Activated naive CD8-positive, alpha-beta T cell (primary cell): Measurements from ENCODE around the gene PTPRN2.

Experiments used
- H3K27ac Mint-ChIP-seq: one replicate; pipeline ENCODE4 v1.8.0; 2021; ENCODE audit warnings: mixed read lengths
- H3K27me3 Mint-ChIP-seq: one replicate; pipeline ENCODE4 v1.8.0; 2021; ENCODE audit warnings: mixed read lengths
- H3K36me3 Mint-ChIP-seq: one replicate; pipeline ENCODE4 v1.8.0; 2021; ENCODE audit warnings: mixed read lengths
- H3K4me1 Mint-ChIP-seq: one replicate; pipeline ENCODE4 v1.8.0; 2021; ENCODE audit warnings: low read depth, mixed read lengths
- H3K4me3 Mint-ChIP-seq: one replicate; pipeline ENCODE4 v1.8.0; 2021; ENCODE audit warnings: mild to moderate bottlenecking, mixed read lengths
- H3K9me3 Mint-ChIP-seq: one replicate; pipeline ENCODE4 v1.8.0; 2021; ENCODE audit warnings: low read depth, mixed read lengths

PTPRN2 gene

DNA sequence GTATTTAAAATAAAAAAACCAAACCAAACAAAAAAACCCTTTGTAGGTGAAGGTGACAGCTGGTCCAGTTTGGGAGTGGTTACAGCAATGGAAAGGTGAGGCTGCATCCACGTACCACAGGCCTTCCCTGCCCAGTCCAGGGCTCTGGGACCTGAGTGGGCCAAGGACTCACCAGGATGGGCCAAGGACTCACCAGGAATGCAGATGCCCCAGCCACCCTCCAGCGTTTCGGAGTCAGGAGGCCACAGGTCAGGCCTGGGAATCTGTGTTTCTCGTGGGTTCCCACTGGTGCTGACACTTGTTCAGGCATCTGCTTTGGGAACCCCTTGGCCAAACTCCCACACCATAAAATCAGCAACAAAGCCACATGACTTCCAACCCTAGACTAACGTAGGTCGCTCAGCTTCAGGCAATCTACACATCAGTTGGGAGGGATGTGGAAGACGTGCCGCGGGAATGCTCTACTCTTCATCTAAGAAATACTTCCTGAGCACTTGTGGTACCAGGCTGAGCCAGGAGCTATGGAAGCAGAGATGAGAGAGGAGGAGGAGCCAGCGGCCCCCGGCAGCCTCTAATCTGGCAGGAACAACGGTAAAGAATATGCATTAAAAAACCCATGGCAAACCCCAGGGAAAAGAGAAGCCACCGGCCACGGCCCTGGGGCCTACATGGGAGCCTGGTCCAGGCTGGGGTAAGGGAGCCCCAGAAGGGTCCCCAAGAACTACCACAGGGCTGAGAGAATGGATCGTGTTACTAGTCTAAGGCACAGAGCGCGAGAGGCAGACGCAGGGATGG lies 473.4 kb downstream of the PTPRN2 start:
- Mint-ChIP-seq H3K4me1 (no peaks in the 10 kb centered on the region), H3K27ac (no peak overlapping the region), H3K9me3 (peaks cover 6% of the 10 kb centered on the region), H3K36me3 (no peaks in the 10 kb centered on the region), H3K27me3 (peaks cover 5% of the 10 kb centered on the region), H3K4me3 (no peak overlapping the region)

DNA sequence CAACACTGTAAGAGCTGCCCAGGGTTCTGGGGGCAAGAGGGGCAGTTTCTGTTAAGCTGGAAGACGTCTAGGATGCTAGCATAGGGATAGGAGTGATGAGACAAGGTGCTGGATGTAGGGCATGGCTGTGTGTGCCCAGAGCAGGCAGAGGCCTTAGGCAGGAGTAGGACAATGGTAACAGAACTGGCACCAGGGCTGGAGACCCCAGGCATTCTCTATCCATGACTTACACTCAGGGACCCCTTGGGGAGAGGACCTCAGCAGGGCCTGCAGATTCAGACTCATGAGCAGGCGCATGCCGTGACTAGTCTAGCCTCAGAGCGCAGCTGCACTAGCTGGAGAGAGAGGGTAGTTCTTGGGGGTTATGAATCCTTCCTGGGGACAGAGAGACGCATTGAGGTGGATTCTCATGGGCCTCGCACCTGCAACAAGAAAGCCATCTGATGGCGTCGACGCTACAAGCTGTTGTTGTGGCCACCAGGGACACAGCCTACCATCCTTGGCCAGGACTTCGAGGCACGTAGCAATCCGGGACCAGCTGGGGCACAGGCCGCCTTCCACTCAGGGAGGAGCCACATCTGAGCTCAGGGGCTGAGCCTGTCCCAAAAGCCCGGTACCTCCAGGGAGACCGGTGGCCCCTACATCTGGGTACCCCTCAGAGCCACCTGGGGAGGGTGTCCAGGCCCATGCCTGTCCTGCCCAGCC lies 474.1 kb downstream of the PTPRN2 start:
- Mint-ChIP-seq H3K36me3 (no peaks in the 10 kb centered on the region), H3K9me3 (peaks cover 3% of the 10 kb centered on the region), H3K27me3 (peaks cover 5% of the 10 kb centered on the region), H3K27ac (no peak overlapping the region), H3K4me3 (no peak overlapping the region), H3K4me1 (no peaks in the 10 kb centered on the region)

GRCh38 chr7:158112571-158113320 lies 474.9 kb downstream of the PTPRN2 start:
- H3K27ac Mint-ChIP-seq: no peak overlapping the region
- no peaks in the 10 kb centered on the region for H3K36me3 Mint-ChIP-seq
- H3K4me3 Mint-ChIP-seq: no peak overlapping the region
- peaks cover 5% of the 10 kb centered on the region for H3K27me3 Mint-ChIP-seq
- peaks cover 3% of the 10 kb centered on the region for H3K9me3 Mint-ChIP-seq
- no peaks in the 10 kb centered on the region for H3K4me1 Mint-ChIP-seq

- Mint-ChIP-seq H3K36me3 (no peaks in the 10 kb centered on the region), H3K4me3 (no peak overlapping the region), H3K4me1 (no peaks in the 10 kb centered on the region), H3K9me3 (peaks cover 2% of the 10 kb centered on the region), H3K27me3 (peaks cover 5% of the 10 kb centered on the region), H3K27ac (no peak overlapping the region)
These were observed 475.6 kb downstream of the PTPRN2 start for GRCh38 chr7:158111906-158112570.

GRCh38 chr7:158111049-158111751 lies 476.4 kb downstream of the PTPRN2 start:
- H3K4me3 Mint-ChIP-seq: no peak overlapping the region
- H3K9me3 Mint-ChIP-seq: no peaks in the 10 kb centered on the region
- H3K27ac Mint-ChIP-seq: no peak overlapping the region
- H3K4me1 Mint-ChIP-seq: no peaks in the 10 kb centered on the region
- no peaks in the 10 kb centered on the region for H3K36me3 Mint-ChIP-seq
- H3K27me3 Mint-ChIP-seq: peaks cover 5% of the 10 kb centered on the region

GRCh38 chr7:158110661-158111048 lies 477.0 kb downstream of the PTPRN2 start:
- Mint-ChIP-seq H3K4me3 (no peak overlapping the region), H3K4me1 (no peaks in the 10 kb centered on the region), H3K27me3 (peaks cover 5% of the 10 kb centered on the region), H3K36me3 (no peaks in the 10 kb centered on the region), H3K9me3 (no peaks in the 10 kb centered on the region), H3K27ac (no peak overlapping the region)

DNA sequence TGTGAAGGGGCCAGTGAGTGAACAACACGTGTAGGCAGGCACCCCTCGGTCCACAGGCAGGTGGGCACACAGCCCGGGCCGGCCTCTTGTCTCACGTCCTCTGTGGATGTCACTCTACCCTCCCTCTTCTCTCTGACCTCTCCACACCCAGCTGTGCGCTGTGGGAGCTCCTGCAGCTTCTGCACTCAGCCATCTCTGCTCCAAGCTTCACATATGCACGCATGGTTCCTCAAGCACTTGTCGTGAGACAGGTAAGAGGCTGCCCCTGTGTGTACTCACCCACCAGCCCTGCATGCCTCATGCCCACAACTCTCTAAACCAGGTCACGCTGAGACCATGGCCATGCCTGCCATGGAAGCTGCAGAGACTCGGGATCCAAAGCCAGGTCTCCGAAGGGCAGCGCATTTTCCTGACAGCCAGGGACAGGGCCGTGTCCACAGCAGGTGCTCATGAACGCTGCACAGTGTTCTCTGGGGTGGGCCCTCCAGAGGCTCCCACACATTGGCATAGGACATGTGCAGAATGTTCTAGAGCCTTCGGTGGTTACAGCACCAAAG lies 477.5 kb downstream of the PTPRN2 start:
- Mint-ChIP-seq H3K9me3 (no peaks in the 10 kb centered on the region), H3K36me3 (no peaks in the 10 kb centered on the region), H3K4me3 (no peak overlapping the region), H3K27ac (no peak overlapping the region), H3K4me1 (no peaks in the 10 kb centered on the region), H3K27me3 (peaks cover 5% of the 10 kb centered on the region)

GRCh38 chr7:158109364-158110033 lies 478.1 kb downstream of the PTPRN2 start:
- no peak overlapping the region for H3K4me3 Mint-ChIP-seq

DNA sequence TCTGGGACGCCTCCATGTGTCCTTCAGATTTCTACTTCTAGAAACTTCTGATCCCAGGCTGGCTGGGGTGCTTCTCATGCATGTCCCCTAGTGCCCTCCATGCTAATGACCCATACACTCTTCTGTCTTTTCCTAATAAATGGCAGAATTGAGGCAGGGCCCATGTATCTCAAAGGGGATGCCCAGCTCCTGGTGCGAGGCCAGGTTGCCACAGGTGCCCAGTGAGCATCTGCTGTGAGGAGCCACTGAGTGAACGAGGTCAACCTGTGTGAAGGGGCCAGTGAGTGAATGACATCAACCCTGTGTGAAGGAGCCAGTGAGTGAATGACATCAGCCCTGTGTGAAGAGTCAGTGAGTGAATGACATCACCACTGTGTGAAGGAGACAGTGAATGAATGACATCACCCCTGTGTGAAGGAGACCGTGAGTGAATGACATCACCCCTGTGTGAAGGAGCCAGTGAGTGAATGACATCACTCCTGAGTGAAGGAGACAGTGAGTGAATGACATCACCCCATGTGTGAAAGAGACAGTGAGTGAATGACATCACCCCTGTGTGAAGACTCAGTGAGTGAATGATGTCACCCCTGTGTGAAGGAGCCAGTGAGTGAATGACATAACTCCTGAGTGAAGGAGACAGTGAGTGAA lies 478.9 kb downstream of the PTPRN2 start:
- H3K4me3 Mint-ChIP-seq: no peak overlapping the region
- no peaks in the 10 kb centered on the region for H3K4me1 Mint-ChIP-seq
- no peak overlapping the region for H3K27ac Mint-ChIP-seq
- no peaks in the 10 kb centered on the region for H3K36me3 Mint-ChIP-seq
- peaks cover 5% of the 10 kb centered on the region for H3K27me3 Mint-ChIP-seq
- no peaks in the 10 kb centered on the region for H3K9me3 Mint-ChIP-seq

More at GRCh38 chr7:158109364-158110033, 478.1 kb downstream of the PTPRN2 start:
- no peaks in the 10 kb centered on the region for H3K9me3 Mint-ChIP-seq
- no peaks in the 10 kb centered on the region for H3K36me3 Mint-ChIP-seq
- H3K27ac Mint-ChIP-seq: no peak overlapping the region
- H3K4me1 Mint-ChIP-seq: no peaks in the 10 kb centered on the region
- peaks cover 5% of the 10 kb centered on the region for H3K27me3 Mint-ChIP-seq

- Mint-ChIP-seq H3K4me1 (no peaks in the 10 kb centered on the region), H3K9me3 (no peaks in the 10 kb centered on the region), H3K27ac (no peak overlapping the region), H3K36me3 (no peaks in the 10 kb centered on the region), H3K27me3 (peaks cover 5% of the 10 kb centered on the region), H3K4me3 (no peak overlapping the region)
These were observed 479.8 kb downstream of the PTPRN2 start for GRCh38 chr7:158107806-158108205.

GRCh38 chr7:158106272-158106671 lies 481.4 kb downstream of the PTPRN2 start:
- H3K9me3 Mint-ChIP-seq: no peaks in the 10 kb centered on the region
- no peaks in the 10 kb centered on the region for H3K4me1 Mint-ChIP-seq
- H3K27ac Mint-ChIP-seq: no peak overlapping the region
- H3K27me3 Mint-ChIP-seq: peaks cover 9% of the 10 kb centered on the region
- no peak overlapping the region for H3K4me3 Mint-ChIP-seq
- H3K36me3 Mint-ChIP-seq: no peaks in the 10 kb centered on the region

DNA sequence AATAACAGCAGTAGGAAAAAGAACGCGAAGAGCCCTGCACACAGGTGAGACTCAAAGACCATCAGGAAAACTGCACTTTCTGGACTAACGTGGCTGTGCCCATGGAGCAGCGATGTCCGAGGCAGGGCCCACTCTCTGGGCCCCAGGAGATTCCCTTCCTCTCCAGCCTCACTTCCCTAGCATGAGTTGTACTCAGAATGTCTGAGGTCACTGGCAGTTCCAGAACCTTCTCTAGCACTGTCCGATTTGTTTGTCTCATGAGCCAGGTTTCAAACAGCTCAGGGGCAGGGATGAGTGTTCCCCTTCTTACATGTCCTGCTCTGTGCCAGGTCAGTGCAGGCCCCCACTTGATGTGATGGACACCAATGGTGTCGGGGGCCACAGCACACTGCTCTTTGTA lies 484.2 kb downstream of the PTPRN2 start:
- peaks cover 7% of the 10 kb centered on the region for H3K27me3 Mint-ChIP-seq
- no peaks in the 10 kb centered on the region for H3K4me1 Mint-ChIP-seq
- no peaks in the 10 kb centered on the region for H3K36me3 Mint-ChIP-seq
- no peak overlapping the region for H3K4me3 Mint-ChIP-seq
- no peaks in the 10 kb centered on the region for H3K9me3 Mint-ChIP-seq
- no peak overlapping the region for H3K27ac Mint-ChIP-seq

DNA sequence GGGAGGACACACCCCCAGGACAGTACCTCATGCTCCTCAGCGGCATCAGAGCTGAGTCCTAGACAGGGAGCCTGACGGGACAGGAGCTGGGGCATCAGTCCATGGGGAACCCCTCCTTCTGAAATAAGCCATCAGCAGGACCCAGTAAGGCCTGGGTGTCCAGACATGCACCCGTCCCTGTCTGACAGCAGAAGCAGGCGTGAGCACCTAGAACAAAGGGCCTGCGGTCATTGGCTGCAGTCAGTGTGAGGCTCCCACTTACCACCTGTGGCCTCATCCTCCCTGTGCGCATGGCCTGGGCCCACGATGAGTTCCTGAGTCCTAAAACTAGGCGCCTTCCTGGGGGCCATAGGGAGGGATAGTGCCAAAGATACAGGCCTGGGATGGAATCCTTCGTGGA lies 484.7 kb downstream of the PTPRN2 start:
- no peak overlapping the region for H3K27ac Mint-ChIP-seq
- no peaks in the 10 kb centered on the region for H3K4me1 Mint-ChIP-seq
- H3K27me3 Mint-ChIP-seq: peaks cover 7% of the 10 kb centered on the region
- H3K36me3 Mint-ChIP-seq: no peaks in the 10 kb centered on the region
- H3K9me3 Mint-ChIP-seq: no peaks in the 10 kb centered on the region
- H3K4me3 Mint-ChIP-seq: no peak overlapping the region
